ENCODE data around the gene CDK5R1. TPM values are rescaled to one million over a fixed set of nuclear protein-coding genes. Genes with fewer than 3 reads are reported as not detected.
"Not testable (repeated sequence)": the region's sequence is repeated elsewhere in the genome, so short reads cannot be mapped to it uniquely, and the experiment has no call there.

CDK5R1 gene
- total RNA-seq, 1 donor from 2014 or later, result 1.3 TPM

DNA sequence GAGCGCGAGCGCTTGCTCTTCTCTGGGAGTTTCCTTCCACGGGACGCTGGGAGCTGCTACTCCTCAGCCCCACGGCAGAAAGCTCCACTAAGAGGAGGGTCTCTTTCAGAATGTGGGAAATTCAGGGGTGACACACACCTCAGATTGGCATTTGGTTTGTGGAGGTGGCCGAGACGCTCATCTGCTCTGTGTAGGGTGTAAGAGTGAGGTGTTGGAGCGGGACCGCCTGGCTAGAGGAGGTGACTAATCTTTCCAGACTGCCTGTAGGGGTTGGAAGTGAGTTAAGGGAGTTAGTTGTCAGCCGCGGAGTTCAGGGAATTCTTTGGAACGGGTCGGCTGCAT lies 41.7 kb upstream of the CDK5R1 start:
- no peak for DNase-seq
- ATAC-seq, result peak; percentile 61 to 80
- TF ChIP-seq, protein P1, sequence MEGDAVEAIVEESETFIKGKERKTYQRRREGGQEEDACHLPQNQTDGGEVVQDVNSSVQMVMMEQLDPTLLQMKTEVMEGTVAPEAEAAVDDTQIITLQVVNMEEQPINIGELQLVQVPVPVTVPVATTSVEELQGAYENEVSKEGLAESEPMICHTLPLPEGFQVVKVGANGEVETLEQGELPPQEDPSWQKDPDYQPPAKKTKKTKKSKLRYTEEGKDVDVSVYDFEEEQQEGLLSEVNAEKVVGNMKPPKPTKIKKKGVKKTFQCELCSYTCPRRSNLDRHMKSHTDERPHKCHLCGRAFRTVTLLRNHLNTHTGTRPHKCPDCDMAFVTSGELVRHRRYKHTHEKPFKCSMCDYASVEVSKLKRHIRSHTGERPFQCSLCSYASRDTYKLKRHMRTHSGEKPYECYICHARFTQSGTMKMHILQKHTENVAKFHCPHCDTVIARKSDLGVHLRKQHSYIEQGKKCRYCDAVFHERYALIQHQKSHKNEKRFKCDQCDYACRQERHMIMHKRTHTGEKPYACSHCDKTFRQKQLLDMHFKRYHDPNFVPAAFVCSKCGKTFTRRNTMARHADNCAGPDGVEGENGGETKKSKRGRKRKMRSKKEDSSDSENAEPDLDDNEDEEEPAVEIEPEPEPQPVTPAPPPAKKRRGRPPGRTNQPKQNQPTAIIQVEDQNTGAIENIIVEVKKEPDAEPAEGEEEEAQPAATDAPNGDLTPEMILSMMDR (IDR thresholded peaks at IDR 0.05), result no peak
- H3K4me1 ChIP-seq, result peaks cover 30% of the 10 kb centered on the region
- peak overlapping the region; percentile 100 for H3K4me3 ChIP-seq
- H3K27me3 ChIP-seq (ENCODE audit: low read depth), result no peaks in the 10 kb centered on the region
- H3K36me3 ChIP-seq, result peaks cover 33% of the 10 kb centered on the region
- H3K9me3 ChIP-seq, result no peaks in the 10 kb centered on the region
- intact Hi-C loops (cut with DNase I), result no loop called here
- H3K27ac ChIP-seq, result peak overlapping the region; percentile 86

DNA sequence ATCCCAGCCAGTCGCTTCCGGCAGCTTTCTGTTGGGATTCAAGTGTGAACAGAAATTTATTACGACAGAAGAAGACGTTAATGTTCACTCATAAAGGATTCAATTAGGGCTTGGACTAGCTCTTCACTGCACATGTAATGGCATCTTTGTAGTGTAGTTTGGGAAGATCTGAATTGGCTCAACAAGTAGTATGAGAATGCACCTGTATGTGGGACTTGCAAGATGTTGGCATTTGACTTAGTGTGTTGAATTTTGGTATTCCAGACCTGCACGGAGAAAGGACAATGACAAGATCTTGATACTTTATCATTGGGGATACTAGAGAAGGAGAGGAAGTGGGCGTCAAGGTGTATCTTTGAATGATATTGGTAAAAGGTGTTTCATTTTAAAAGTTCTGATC lies 41.3 kb upstream of the CDK5R1 start:
- intact Hi-C loops (cut with DNase I), result no loop called here
- no peaks in the 10 kb centered on the region for H3K27me3 ChIP-seq (ENCODE audit: low read depth)
- H3K4me1 ChIP-seq, result peaks cover 30% of the 10 kb centered on the region
- peak overlapping the region; percentile 100 for H3K4me3 ChIP-seq
- DNase-seq (no peak), ATAC-seq (no peak)
- H3K27ac ChIP-seq, result peak overlapping the region; percentile 86
- no peaks in the 10 kb centered on the region for H3K9me3 ChIP-seq
- TF ChIP-seq, protein P1 (IDR thresholded peaks at IDR 0.05), result no peak
- peaks cover 36% of the 10 kb centered on the region for H3K36me3 ChIP-seq

GRCh38 chr17:32445971-32446370 lies 40.8 kb upstream of the CDK5R1 start:
- TF ChIP-seq, protein P1 (IDR thresholded peaks at IDR 0.05), result no peak
- no peak for DNase-seq
- H3K27ac ChIP-seq, result no peak overlapping the region
- H3K4me3 ChIP-seq, result peak overlapping the region; percentile 100
- intact Hi-C loops (cut with DNase I), result no loop called here
- H3K36me3 ChIP-seq, result peaks cover 41% of the 10 kb centered on the region
- no peaks in the 10 kb centered on the region for H3K27me3 ChIP-seq (ENCODE audit: low read depth)
- peaks cover 30% of the 10 kb centered on the region for H3K4me1 ChIP-seq
- no peak for ATAC-seq
- H3K9me3 ChIP-seq, result no peaks in the 10 kb centered on the region

DNA sequence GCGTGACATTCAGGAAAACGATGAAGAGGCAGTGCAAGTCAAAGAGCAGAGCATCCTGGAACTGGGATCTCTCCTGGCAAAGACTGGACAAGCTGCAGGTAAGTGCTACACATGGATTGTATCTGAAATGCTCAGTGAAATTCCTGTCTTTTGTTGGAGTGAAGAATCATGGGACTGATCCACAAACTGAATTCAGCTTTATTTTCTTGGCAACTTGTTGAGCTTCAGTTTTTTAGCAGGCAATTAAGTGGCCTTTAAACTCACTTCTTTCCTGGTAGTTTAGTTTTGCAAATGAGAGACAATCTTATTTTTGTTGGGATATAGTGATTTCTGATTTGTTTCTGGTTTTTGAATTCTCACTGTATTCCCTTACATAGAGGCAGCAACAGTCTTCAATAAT lies 39.8 kb upstream of the CDK5R1 start:
- no peaks in the 10 kb centered on the region for H3K9me3 ChIP-seq
- DNase-seq (no peak), ATAC-seq (no peak)
- intact Hi-C loops (cut with DNase I), result no loop called here
- H3K4me3 ChIP-seq, result no peak overlapping the region
- no peaks in the 10 kb centered on the region for H3K27me3 ChIP-seq (ENCODE audit: low read depth)
- H3K27ac ChIP-seq, result no peak overlapping the region
- H3K4me1 ChIP-seq, result peaks cover 30% of the 10 kb centered on the region
- TF ChIP-seq, protein P1 (IDR thresholded peaks at IDR 0.05), result no peak
- peaks cover 51% of the 10 kb centered on the region for H3K36me3 ChIP-seq

GRCh38 chr17:32449963-32450362 lies 36.8 kb upstream of the CDK5R1 start:
- ATAC-seq (no peak), DNase-seq (no peak)
- no peak overlapping the region for H3K27ac ChIP-seq
- H3K9me3 ChIP-seq, result no peaks in the 10 kb centered on the region
- peaks cover 81% of the 10 kb centered on the region for H3K36me3 ChIP-seq
- H3K27me3 ChIP-seq (ENCODE audit: low read depth), result no peaks in the 10 kb centered on the region
- no peak overlapping the region for H3K4me3 ChIP-seq
- peaks cover 23% of the 10 kb centered on the region for H3K4me1 ChIP-seq
- TF ChIP-seq, protein P1 (IDR thresholded peaks at IDR 0.05), result no peak
- intact Hi-C loops (cut with DNase I), result no loop called here

- intact Hi-C loops (cut with DNase I); H3K9me3 ChIP-seq; H3K27me3 ChIP-seq (ENCODE audit: low read depth); ATAC-seq; H3K4me3 ChIP-seq; H3K27ac ChIP-seq; DNase-seq: not testable (repeated sequence)
- peaks cover 85% of the 10 kb centered on the region for H3K36me3 ChIP-seq
- peaks cover 21% of the 10 kb centered on the region for H3K4me1 ChIP-seq
Measured at GRCh38 chr17:32450379-32450778, 36.4 kb upstream of the CDK5R1 start.
